HG02588 (cell line): Measurements from ENCODE around the gene GCM1.

Experiments
- ATAC-seq: cut with Tn5 transposase; IDR thresholded peaks from one replicate; pipeline ENCODE4 v1.9.1; 2021; ENCODE audit warnings: mild to moderate bottlenecking, moderate library complexity; ENCODE audit not compliant: unreplicated experiment

GCM1 gene

DNA sequence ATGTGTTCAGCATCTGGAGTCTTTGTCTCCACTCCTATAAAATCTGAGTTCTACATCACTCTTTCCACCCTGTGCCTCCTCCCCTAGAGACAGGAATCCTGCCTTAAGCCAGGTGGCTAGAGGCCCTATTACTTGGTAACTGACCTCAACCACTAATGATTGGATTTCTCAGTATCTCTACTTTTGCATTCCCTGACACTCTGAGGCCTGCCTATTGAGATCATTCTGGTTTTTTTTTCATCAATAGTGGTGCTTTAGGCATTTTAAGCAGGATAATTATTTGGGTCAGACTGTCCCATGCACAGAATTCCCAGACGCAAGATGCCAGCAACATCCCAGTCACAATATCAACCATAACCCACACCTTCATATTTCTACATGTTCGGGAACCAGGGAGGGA is 3.9 kb upstream of the GCM1 start:
- no peak for ATAC-seq

DNA sequence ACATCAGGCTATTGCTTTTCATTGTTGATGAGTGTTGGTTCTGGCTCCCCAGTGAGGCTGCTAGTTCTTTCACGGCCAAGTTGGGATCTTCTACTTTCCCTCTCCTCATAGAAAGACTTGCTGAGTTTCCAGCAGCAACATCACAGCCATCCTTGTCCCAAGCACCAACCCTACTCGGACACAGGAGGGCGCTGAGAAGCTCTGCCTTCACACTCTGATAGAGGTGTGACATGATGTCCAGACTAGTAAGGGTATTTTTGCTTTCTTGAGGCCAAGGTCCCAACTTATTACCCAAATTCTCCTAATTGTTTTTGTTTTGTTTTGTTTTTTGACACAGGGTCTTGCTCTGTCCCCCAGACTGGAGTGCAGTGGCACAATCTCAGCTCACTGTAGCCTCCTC is 3.0 kb upstream of the GCM1 start:
- ATAC-seq = no peak

DNA sequence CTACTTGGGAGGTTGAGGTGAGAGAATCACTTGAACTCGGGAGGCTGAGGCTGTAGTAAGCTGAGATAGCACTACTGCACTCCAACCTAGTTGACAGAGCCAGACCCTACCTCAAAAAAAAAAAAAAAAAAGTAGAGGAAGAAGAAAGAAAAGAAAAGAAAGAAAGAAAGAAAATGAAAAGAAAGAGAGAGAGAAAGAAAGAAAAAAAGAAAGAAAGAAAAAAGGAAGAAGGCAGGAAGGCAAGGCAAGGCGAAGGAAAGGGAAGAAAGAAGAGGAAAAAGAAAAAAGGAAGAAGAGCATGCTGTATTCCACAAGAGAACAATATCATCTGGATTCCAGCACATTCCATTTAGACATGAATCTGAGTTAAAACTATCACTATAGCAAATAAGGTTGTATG is 3.8 kb downstream of the GCM1 start:
- ATAC-seq = no peak

- ATAC-seq = no peak
Measured at GRCh38 chr6:53143710-53144109, 4.9 kb downstream of the GCM1 start.

GRCh38 chr6:53142810-53143209 is 5.8 kb downstream of the GCM1 start:
- ATAC-seq = no peak

- no peak for ATAC-seq
Measured at GRCh38 chr6:53139841-53140413, 8.7 kb downstream of the GCM1 start.

- ATAC-seq = no peak
Measured at GRCh38 chr6:53136000-53136609, 12.5 kb downstream of the GCM1 start.

GRCh38 chr6:53134601-53135235 is 13.9 kb downstream of the GCM1 start:
- ATAC-seq = no peak

DNA sequence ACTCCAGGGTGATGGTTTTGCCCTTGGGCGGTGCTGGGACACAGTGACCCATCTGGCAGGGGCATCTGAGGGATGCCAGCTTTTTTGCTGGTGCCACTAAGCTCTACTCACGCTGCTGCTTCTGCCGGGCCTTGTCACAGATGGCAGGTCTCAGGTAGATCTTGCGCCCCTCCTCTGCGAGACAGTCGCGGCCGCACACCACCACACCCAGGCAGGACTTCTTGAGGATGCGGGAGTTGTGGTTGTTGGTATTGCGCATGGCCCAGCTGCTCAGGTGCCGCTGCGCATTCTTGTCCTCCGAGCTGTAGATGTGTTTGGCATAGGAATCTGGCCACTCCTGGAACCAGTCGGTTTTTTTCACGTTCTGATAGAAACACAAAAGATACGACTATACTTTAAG is 14.7 kb downstream of the GCM1 start:
- ATAC-seq = no peak

DNA sequence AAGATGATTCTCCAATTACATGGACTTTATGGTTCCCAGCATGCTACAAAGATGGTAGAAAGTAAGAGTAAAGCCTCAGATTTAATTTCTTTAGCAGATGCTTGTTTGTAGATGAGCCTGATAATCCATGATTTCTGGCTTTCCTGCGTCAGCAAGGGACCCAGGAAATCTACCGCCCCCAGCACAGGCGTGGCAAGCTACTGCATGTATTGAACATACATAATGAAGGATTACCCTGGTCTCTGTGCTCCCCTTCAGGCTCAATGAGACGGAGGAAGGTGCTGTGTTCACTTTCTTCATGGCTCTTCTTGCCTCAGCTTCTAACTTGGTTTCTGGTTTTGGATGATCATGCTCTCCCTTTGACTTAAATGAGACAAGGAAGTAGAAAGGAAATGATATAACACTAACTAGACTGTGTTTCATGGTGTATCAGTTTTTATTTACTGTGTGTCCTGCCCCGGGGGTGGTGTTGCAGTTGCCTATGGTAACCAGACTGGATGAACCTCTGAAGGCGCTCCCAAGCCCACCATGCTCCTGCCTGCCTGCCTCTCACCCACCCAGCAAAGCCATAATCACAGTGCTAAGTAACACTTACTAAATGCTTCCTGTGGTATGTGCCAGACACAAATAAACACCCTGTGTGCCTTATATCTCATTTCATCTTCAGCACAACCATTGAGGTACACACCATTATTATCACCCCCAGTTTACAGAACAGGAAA is 17.9 kb downstream of the GCM1 start:
- ATAC-seq = no peak

GRCh38 chr6:53128842-53129241 is 19.8 kb downstream of the GCM1 start:
- no peak for ATAC-seq

GRCh38 chr6:53125276-53125675 is 23.4 kb downstream of the GCM1 start:
- ATAC-seq = no peak

- ATAC-seq = no peak
Measured at GRCh38 chr6:53124131-53124800, 24.4 kb downstream of the GCM1 start.

DNA sequence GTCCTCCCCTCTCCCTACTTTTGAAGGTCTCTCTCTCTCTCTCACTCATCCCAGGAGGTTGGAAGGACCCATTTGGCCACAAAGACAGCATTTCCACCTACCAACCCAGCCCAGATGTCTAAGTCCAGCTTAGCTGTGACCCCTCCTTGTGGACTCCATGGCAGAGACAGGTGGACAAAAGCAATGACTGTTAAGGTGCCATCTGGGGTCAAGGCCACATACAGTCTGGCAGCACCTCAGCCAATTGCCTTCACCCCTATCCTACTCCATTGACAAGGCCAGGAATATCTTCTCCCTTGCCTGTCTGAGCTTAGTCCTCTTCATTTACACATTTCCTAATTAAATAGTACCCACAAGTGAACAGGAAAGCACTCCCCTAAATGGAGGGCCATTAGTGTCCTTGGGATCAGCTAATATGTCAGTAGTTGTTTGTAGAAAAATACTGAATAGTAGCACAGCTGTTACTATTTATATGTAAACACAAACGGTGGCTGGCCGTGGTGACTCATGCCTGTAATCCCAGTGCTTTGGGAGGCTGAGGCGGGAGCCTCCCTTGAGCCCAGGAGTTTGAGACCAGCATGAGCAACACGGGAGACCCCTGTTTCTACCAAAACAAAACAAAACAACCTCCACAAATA is 28.8 kb downstream of the GCM1 start:
- no peak for ATAC-seq

- no peak for ATAC-seq
Measured at GRCh38 chr6:53119349-53119748, 29.3 kb downstream of the GCM1 start.

DNA sequence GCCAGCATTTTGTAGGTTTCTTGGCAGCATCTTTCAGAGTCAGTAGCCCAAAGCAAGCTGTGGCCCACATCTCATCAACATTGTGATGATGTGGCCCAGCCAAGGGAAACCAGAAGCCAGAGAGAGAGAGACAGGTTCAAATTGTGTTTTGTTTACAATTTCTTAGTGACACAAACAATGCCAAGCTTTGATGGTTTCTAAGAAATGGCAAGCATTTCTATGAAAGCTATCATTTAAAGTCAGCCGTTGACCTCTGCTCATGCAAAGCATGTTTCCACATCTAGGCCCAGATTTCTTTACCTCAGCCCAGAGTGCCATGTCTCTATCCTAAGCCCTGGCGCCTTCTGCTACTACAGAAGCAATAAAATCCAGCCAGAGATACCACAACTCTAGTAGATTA is 32.9 kb downstream of the GCM1 start:
- ATAC-seq = no peak

- no peak for ATAC-seq
Measured at GRCh38 chr6:53115113-53115512, 33.5 kb downstream of the GCM1 start.

GRCh38 chr6:53113742-53114141 is 34.9 kb downstream of the GCM1 start:
- ATAC-seq = no peak

DNA sequence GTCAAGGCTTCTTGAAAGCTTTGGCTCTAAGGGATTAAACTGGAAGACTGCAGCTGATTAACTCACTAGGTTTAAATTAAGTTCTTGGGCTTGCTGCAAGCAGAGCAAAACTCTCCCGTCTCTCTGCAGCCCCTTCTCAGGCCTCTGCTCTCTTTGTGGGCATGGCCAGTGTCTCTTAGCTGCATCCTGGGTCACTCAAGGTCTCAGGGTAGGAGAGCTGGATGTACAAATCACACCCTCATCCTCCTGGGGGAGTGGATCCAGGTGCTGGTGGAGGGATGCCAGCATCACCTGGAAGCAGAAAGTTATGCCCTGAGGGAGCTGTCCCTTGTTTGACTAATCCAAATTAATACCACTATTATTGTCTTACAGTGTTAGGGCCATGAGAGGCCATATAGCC is 35.8 kb downstream of the GCM1 start:
- ATAC-seq = no peak

- no peak for ATAC-seq
Measured at GRCh38 chr6:53112404-53112803, 36.2 kb downstream of the GCM1 start.

DNA sequence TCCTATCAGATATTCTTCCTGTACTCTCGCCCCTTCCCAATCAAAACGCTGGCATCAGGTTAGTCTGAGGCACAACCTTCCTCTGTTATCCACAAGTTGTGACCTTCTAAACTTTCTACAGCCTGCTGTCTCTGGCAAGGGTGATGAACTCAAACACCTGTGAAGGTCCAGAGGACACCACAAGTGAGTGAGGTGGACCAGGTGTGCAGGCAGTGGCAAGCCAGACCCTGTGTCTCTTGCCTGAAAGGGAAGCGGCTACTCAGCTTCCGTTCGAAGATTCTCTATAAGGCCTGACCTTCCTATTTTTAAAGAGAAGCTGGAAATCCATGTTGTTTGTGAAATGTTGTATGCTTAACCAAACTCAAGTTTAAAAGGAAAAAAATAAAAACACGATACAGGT is 36.8 kb downstream of the GCM1 start:
- ATAC-seq = no peak
